ENCODE measurements around the gene NKTR.

- TF ChIP-seq POLR2AphosphoS5 (IDR thresholded peaks at IDR 0.05) (no peak), POLR2A (IDR thresholded peaks at IDR 0.05) (no peak)
Measured at GRCh38 chr3:42661593-42662022, 61.1 kb downstream of the NKTR start.
